Activated naive CD8-positive, alpha-beta T cell treated with anti-CD3 and anti-CD28 coated beads, Interleukin-2, amount 50 U/mL, for 24 hours (primary cell): ENCODE measurements around the gene IFNA8.
A peak's percentile ranks its signal among the peaks of the same experiment; 100 is the strongest.
"Not testable (repeated sequence)": the region's sequence is repeated elsewhere in the genome, so short reads cannot be mapped to it uniquely, and the experiment has no call there.

Source experiments
- ATAC-seq: fragments of 150-1000 bp; cut with Tn5 transposase; one replicate; pipeline ENCODE4 v1.10.0; 2021
- DNase-seq: peaks from one replicate; pipeline ENCODE4 v3.0.0; 2021
- H3K27ac Mint-ChIP-seq: one replicate; pipeline ENCODE4 v1.8.0; 2021; ENCODE audit warnings: mild to moderate bottlenecking, mixed read lengths
- H3K27me3 Mint-ChIP-seq: one replicate; pipeline ENCODE4 v1.8.0; 2021; ENCODE audit warnings: mixed read lengths
- H3K36me3 Mint-ChIP-seq: one replicate; pipeline ENCODE4 v1.8.0; 2021; ENCODE audit warnings: low read depth, mixed read lengths
- H3K4me1 Mint-ChIP-seq: one replicate; pipeline ENCODE4 v1.8.0; 2021; ENCODE audit warnings: mixed read lengths
- H3K4me3 Mint-ChIP-seq: one replicate; pipeline ENCODE4 v1.8.0; 2021; ENCODE audit warnings: mild to moderate bottlenecking, moderate library complexity, mixed read lengths
- H3K9me3 Mint-ChIP-seq: one replicate; pipeline ENCODE4 v1.8.0; 2021; ENCODE audit warnings: mixed read lengths

Gene IFNA8

GRCh38 chr9:21404146-21404545 is 4.8 kb upstream of the IFNA8 start:
- H3K9me3 Mint-ChIP-seq, result no peaks in the 10 kb centered on the region
- H3K27ac Mint-ChIP-seq, result no peak overlapping the region
- no peak overlapping the region for H3K4me3 Mint-ChIP-seq
- ATAC-seq (no peak), DNase-seq (no peak)
- peaks cover 4% of the 10 kb centered on the region for H3K4me1 Mint-ChIP-seq
- peaks cover 43% of the 10 kb centered on the region for H3K27me3 Mint-ChIP-seq
- no peaks in the 10 kb centered on the region for H3K36me3 Mint-ChIP-seq

GRCh38 chr9:21412107-21412506 is 3.2 kb downstream of the IFNA8 start:
- ATAC-seq, result no peak
- no peaks in the 10 kb centered on the region for H3K9me3 Mint-ChIP-seq
- peaks cover 12% of the 10 kb centered on the region for H3K27me3 Mint-ChIP-seq
- H3K36me3 Mint-ChIP-seq, result no peaks in the 10 kb centered on the region
- no peak overlapping the region for H3K27ac Mint-ChIP-seq
- H3K4me1 Mint-ChIP-seq, result peaks cover 7% of the 10 kb centered on the region
- no peak overlapping the region for H3K4me3 Mint-ChIP-seq
- no peak for DNase-seq

DNA sequence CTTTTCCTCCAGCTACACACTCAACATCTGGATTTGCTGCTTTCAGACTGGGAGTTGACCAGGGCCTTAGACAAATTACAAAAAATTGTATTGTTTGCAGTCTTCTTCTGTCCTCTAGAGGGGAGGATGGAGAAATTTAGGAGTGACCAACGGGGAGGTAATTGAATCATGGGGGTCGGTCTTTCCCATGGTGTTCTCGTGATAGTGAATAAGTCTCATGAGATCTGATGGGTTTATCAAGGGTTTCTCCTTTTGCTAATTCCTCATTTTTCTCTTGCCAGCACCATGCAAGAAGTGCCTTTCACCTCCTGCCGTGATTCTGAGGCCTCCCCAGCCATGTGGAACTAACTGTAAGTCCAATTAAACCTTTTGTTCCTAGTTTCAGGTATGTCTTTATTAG is 4.2 kb downstream of the IFNA8 start:
- Mint-ChIP-seq H3K27me3 (peaks cover 9% of the 10 kb centered on the region), H3K9me3 (no peaks in the 10 kb centered on the region), H3K36me3 (no peaks in the 10 kb centered on the region), H3K27ac (no peak overlapping the region), H3K4me1 (peaks cover 7% of the 10 kb centered on the region), H3K4me3 (no peak overlapping the region)
- ATAC-seq, result no peak
- no peak for DNase-seq

DNA sequence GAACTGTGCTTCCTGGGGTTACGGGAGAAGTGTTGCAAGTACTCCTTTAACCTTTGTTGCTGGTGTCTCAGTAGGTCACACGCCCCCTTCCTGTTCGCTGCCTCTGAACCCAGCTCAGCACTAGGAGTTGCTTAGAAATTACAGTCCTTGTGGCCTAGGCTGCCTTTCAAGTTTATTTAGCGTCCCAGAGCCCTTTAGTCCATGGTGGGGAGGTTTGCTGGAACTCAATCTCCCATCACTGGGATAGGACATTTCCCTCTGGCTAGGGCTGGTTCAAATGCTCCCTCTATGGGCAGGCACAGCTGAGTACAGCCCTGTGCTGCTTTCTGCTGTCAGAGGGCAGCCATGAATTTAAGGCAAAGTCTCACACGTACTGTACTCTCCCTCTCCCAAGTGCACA is 4.7 kb downstream of the IFNA8 start:
- Mint-ChIP-seq H3K4me3 (no peak overlapping the region), H3K4me1 (peaks cover 7% of the 10 kb centered on the region), H3K36me3 (no peaks in the 10 kb centered on the region), H3K9me3 (no peaks in the 10 kb centered on the region), H3K27me3 (peaks cover 9% of the 10 kb centered on the region), H3K27ac (no peak overlapping the region)
- ATAC-seq, result peak; percentile 54
- peak; percentile 7 for DNase-seq

DNA sequence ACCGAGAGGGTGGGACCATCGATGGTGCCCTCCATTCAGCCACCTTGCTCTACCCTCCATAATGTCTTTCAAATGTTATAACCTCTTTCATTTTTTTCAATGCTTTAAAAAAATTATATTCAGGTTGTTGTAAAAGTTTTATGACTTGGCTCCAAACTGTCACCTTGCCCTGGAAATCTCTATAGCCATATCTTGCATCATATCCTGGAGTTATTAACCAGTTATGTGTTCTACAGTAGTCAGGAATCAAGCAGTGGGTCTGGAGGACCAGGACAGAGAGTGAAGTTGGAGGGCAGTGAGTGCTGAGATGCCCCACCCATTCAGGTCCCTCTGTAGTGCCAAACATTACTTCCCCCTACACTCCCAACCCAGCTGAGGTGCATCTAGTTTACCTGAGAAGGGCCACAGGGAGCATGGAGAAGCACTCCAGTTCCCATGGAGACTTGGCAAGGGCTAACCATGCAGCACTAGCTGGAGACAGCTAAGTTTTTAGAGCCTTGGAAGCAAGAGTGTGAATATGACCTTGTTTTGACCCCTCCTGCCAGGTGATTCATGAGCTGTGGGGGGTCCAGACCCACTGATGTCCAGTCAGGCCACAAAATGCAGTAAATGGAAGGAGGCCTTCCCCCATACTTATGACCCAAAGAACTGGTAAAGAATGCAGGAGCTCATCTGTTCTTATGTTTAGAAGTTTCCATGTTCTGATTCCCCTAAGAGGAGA is 5.5 kb downstream of the IFNA8 start:
- no peak for DNase-seq
- Mint-ChIP-seq H3K27me3 (peaks cover 9% of the 10 kb centered on the region), H3K4me1 (peaks cover 7% of the 10 kb centered on the region), H3K4me3 (no peak overlapping the region), H3K27ac (no peak overlapping the region), H3K36me3 (no peaks in the 10 kb centered on the region), H3K9me3 (no peaks in the 10 kb centered on the region)
- ATAC-seq, result no peak

DNA sequence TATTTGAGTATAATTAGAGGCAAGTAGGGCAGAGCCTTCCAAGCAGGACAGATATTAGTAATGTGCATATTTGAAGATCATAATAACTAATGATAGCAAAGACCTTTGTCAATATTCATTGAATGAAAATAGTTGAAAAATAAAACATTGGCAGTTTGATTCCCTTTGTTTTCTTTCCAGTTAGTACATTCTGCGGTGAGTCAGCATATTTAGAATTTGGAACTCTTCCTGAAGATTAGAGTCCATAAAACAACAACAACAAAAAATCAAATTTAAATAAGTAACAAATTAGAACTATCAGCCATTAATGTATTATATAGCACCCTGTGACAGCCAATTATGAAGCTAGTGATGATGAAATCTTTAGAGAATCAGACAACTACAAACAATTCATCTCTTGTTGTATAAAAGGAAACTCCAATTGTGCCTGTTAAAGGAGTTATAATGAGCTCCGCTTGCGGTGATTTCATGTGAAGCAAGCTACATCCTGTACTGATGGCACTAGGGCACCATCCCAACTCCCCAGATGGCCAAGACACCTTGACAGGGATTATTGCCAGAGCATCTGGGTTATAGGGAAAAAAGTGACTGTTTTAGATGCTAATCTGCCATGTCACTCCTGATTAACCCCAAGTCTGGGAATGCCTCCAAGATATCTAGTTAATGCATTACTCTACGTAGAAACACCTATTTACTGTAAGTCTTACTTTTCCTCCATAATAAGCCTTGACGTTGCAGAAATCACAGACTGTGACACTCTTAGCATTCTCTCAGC is 6.8 kb downstream of the IFNA8 start:
- no peak for ATAC-seq
- no peak overlapping the region for H3K27ac Mint-ChIP-seq
- H3K27me3 Mint-ChIP-seq, result peaks cover 5% of the 10 kb centered on the region
- no peak for DNase-seq
- H3K4me1 Mint-ChIP-seq, result peaks cover 7% of the 10 kb centered on the region
- H3K4me3 Mint-ChIP-seq, result no peak overlapping the region
- no peaks in the 10 kb centered on the region for H3K36me3 Mint-ChIP-seq
- H3K9me3 Mint-ChIP-seq, result no peaks in the 10 kb centered on the region

GRCh38 chr9:21428235-21428634 is 19.3 kb downstream of the IFNA8 start:
- DNase-seq (no peak), ATAC-seq (no peak)
- no peak overlapping the region for H3K27ac Mint-ChIP-seq
- peaks cover 36% of the 10 kb centered on the region for H3K27me3 Mint-ChIP-seq
- H3K4me3 Mint-ChIP-seq, result no peak overlapping the region
- no peaks in the 10 kb centered on the region for H3K9me3 Mint-ChIP-seq
- H3K4me1 Mint-ChIP-seq, result no peaks in the 10 kb centered on the region
- no peaks in the 10 kb centered on the region for H3K36me3 Mint-ChIP-seq

- Mint-ChIP-seq H3K27ac (no peak overlapping the region), H3K27me3 (peaks cover 38% of the 10 kb centered on the region), H3K4me1 (no peaks in the 10 kb centered on the region), H3K36me3 (no peaks in the 10 kb centered on the region), H3K9me3 (no peaks in the 10 kb centered on the region), H3K4me3 (no peak overlapping the region)
- no peak for DNase-seq
- ATAC-seq, result no peak
Measured at GRCh38 chr9:21429191-21429590, 20.3 kb downstream of the IFNA8 start.

DNA sequence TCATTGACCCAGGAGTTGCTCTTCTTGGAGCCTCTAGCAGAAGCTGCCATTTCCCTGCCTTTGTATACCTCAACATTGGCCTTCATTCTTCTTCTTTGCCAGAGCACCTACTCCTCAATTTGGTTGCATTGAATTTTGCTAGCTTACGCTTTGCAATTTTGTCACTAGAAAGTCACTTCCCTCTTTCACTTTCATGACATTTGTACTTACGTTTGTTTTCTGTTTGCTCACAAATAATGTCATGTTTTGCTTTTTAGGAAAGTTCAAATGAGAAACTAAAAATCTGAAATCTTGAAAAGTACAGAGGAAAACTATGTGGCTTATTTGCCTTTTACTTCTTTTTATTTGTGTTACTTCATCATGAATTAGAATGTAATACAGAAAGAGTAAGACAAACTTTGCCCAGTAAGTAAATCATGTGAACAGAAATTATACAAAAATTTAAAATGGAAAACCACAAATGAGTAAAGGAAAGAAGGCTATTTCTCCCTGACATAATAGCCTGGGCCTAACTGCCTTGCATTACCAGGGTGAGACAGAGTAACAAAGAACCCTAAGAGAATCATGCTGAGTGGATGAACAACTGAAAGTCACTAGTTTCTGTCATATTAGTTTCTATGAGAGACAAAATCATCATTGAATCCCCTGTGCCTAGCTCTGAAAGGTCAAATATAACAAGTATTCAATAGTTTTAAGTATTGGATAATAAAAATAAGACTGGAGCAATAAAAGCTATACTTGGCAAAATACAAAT is 23.9 kb downstream of the IFNA8 start:
- ATAC-seq (no peak), DNase-seq (no peak)
- Mint-ChIP-seq H3K27me3 (peaks cover 30% of the 10 kb centered on the region), H3K9me3 (no peaks in the 10 kb centered on the region), H3K4me3 (no peak overlapping the region), H3K4me1 (no peaks in the 10 kb centered on the region), H3K36me3 (no peaks in the 10 kb centered on the region), H3K27ac (no peak overlapping the region)

GRCh38 chr9:21434202-21435014 is 25.5 kb downstream of the IFNA8 start:
- DNase-seq (peak; percentile 45), ATAC-seq (no peak)
- Mint-ChIP-seq H3K36me3 (no peaks in the 10 kb centered on the region), H3K27me3 (peaks cover 24% of the 10 kb centered on the region), H3K27ac (no peak overlapping the region), H3K9me3 (no peaks in the 10 kb centered on the region), H3K4me3 (no peak overlapping the region), H3K4me1 (no peaks in the 10 kb centered on the region)

DNA sequence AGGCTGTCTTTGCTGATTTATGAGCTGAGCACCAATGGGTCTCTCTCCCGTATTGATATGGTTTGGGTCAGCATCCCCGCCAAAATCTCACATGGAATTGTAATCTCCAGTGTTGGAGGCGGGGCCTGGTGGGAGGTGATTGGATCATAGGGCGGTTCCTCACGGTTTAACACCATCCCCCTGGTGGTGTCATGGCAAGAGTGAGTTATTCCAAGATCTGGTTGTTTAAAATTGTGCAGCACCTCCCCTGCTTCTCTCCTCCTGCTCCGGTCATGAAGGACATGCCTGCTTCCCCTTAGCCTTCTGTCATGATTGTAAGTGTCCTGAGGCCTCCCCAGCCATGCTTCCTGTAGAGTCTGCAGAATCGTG is 26.1 kb downstream of the IFNA8 start:
- not testable (repeated sequence) for DNase-seq, ATAC-seq, H3K4me3 Mint-ChIP-seq, H3K36me3 Mint-ChIP-seq, H3K4me1 Mint-ChIP-seq, H3K27ac Mint-ChIP-seq, H3K9me3 Mint-ChIP-seq
- peaks cover 24% of the 10 kb centered on the region for H3K27me3 Mint-ChIP-seq

- DNase-seq, result no peak
- no peaks in the 10 kb centered on the region for H3K9me3 Mint-ChIP-seq
- no peak for ATAC-seq
- no peaks in the 10 kb centered on the region for H3K36me3 Mint-ChIP-seq
- H3K4me1 Mint-ChIP-seq, result peaks cover 12% of the 10 kb centered on the region
- H3K27me3 Mint-ChIP-seq, result peaks cover 15% of the 10 kb centered on the region
- H3K4me3 Mint-ChIP-seq, result no peak within 1 kb of the TSS
- H3K27ac Mint-ChIP-seq, result no peak within 1 kb of the TSS
Measured at GRCh38 chr9:21440139-21440538, 31.2 kb downstream of the IFNA8 start, which contains the start of gene IFNA1. TSS of gene IFNA1 (plus strand) at chr9:21440439. CDS start at chr9:21440508, 69 bp downstream.

GRCh38 chr9:21443849-21444625 is 35.1 kb downstream of the IFNA8 start:
- peak; percentile 46 for ATAC-seq

More at GRCh38 chr9:21443849-21444625, 35.1 kb downstream of the IFNA8 start:
- no peak overlapping the region for H3K27ac Mint-ChIP-seq
- DNase-seq, result no peak
- H3K9me3 Mint-ChIP-seq, result no peaks in the 10 kb centered on the region
- peaks cover 5% of the 10 kb centered on the region for H3K27me3 Mint-ChIP-seq
- peak overlapping the region; percentile 26 for H3K4me3 Mint-ChIP-seq
- H3K36me3 Mint-ChIP-seq, result no peaks in the 10 kb centered on the region
- peaks cover 14% of the 10 kb centered on the region for H3K4me1 Mint-ChIP-seq
